AG08395 (cell line): ENCODE data around the gene ADAM11.
"Not testable (repeated sequence)": the region's sequence is repeated elsewhere in the genome, so short reads cannot be mapped to it uniquely, and the experiment has no call there.

ENCODE experiments used
- DNase-seq: peaks from one replicate; pipeline ENCODE4 v3.0.0; 2012; ENCODE audit warnings: mixed read lengths, low spot score

ADAM11 gene

DNA sequence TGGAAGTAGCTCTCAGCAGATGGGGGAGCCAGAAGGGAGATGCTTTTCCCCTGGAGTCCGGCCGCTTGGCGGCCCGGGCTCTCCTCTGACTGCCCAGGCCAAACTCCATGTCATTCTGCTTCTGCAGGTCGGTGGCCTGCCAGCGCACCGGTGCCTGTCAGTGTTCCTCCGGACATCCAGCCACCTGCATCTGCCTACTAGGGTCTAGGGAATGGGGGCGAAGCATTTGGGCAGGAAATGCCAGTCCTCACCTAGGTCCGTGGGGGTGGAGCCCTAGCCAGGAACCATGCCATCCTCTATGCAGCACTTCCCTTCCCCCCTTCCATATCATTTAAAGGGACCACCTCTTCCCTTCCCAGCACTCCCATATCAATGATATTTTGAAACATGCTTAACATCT lies 37.1 kb downstream of the ADAM11 start:
- DNase-seq: no peak

DNA sequence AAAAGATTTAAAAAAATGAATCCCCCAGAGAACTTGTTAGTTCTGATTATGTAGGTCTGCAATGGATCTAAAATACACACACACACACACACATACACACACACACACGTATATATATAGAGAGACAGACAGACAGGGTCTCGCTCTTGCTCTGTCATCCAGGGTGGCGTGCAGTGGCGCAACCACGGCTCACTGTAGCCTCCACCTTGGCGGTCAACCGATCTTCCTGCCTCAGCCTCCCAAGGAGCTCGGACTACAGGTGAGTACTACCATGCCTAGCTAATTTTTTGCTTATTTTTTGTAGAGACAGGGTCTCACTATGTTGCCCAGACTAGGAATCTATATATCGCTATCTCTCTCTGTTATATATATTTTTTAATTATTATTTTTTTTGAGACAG lies 37.9 kb downstream of the ADAM11 start:
- DNase-seq: no peak

DNA sequence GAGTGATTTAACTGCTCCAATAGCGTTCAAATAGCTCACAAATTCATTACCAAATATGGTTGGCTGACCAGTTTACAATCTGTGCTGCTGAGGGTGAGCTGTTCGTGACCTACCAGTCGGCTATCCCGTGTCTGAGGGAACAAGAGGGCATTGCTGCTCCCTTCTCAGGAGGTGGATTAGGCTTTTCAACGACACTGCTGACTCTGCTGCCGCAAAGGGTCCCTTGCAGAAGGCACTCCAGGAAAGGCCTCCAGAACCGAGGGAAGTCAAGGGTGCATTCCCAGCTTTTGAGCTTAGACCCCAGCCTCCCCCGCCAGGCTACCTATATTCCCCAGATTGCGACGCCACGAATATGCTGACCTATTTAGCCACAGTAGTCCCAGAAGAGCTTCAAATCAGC lies 39.0 kb downstream of the ADAM11 start:
- DNase-seq: no peak

DNA sequence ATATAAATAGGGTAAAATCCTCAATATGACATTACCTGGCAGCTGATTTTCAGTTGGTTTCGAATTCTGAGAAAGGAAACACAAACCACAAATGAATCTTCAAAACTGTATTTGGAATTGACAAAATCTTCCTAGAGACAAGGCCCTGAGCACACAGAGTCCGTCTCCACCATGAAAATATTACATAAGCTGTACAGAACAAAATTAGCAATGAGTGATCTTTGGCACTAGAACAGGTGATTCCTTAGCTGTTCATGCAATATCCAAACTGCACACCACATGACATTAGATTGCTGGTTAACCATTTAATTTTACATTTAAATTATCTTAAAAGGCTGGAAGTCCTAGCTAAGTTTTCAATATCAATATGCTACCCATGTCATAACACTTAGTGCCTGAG lies 39.6 kb downstream of the ADAM11 start:
- DNase-seq: no peak

DNA sequence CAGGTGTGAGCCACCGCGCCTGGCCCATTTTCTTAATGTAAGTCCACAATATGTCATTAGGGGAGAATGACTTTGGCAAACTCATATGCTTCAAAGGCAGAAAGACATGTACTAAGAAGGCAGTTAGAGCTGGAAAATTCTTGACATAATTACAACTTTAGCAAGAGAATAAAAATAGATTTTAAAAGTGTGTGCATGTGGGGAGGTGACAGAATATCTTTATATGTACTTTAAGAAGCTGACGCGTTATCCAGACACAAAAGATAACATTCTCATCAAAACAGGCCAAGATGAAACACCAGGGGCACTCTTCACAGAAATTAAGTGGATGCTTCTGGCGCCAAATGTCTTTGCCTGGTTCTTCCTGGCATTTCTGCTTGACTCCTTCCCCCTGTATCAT lies 43.1 kb downstream of the ADAM11 start:
- no peak for DNase-seq

DNA sequence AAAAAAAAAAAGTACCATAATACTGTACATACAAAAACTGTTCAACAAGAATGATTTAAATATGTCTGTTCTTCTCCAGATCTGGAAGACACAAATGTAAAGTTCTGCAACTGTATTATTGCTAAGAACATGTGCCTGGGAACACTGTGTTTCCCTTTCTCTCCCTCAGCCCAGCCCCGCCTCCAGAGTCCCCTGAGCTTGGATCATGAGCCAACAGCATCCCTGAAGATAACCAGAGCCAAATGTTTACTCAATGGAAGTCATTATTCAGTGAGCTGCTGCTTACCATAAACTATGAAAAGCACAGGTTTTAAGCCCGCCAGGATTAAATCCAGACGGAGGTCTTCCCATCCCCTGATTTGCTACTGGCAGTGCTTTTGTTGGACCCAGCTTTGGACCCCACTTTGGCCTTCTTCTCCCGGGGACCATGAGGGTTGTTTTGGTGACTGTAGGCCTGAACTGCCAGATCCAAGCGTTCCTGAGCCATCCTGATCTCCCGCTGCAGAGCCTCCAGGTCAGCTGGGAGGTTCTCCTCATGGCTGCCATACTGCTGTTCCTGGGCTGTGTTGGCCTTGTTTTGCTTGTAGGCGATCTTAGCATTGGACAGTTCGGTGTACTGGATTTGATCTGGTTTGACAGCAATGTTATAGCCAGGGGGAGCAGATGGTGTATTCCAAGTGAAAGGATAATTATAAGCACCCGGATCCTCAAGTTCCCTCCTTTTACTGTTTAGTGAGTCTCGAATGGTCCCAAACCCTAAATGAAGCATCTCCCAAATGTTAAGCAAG lies 45.7 kb downstream of the ADAM11 start:
- DNase-seq: no peak

DNA sequence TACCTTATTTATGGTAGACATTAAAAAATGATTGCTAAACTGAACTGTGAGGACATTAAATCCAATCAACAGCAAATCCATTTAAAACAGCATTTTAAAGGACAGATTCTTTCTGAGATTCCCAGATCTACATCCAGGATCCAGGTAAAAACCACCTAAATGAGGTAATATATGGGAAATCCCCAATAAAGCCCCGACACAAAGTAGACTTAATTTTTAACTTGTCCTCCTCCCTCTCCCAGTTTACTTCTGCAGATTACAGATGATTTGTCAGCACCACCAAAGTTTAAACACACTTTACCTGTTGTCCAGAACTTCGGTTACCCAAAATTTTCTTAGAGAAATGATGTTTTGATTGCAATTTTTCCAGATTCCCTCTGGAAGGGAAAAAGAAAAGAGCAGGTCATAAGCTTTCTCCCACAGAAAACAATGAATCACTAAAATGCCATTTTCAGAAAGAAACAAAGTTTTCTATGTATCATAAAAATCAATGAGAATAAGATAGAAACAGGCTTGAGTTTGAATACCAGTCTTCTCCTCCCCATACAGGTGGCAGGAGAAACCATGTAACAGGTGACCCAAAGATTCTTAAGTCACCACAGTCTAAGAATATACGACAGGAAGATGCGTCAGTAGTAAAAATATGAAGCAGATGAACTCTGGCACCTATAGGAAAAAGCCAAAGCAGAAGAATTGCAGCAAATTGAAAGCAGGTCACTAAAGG lies 48.5 kb downstream of the ADAM11 start:
- DNase-seq: no peak

DNA sequence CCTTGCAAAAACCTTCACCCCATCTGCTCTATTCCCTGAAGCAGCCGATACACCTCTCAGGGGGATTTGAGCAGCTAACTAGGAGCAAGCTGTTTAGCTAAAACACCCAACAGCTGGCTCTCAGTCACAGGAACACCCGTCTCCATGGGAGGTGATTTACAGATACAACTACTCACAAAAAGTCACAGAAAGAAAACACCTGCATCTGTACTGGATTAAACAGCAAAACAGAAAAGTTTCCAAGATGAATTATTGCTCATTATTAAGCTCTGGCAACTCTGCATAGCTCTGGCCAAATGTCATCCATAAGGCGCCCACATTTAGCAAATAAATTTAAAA lies 49.0 kb downstream of the ADAM11 start:
- DNase-seq: peak; percentile 42

DNA sequence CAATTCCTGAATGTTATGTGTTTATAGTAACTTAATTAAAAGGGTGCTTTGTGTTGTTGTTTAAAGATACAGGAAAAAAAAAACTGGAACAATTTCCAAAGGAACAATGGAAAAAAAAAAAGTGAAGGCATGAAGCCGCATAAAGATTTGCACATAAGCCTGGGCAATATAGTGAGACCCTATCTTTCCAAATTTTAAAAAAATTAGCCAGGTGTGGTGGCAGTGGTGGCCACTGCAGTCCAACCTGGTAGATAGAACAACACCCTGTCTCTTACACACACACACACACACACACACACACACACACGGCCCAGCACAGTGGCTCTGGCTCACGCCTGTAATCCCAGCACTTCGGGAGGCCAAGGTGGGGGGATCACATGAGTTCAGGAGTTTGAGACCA lies 49.4 kb downstream of the ADAM11 start:
- DNase-seq: no peak

DNA sequence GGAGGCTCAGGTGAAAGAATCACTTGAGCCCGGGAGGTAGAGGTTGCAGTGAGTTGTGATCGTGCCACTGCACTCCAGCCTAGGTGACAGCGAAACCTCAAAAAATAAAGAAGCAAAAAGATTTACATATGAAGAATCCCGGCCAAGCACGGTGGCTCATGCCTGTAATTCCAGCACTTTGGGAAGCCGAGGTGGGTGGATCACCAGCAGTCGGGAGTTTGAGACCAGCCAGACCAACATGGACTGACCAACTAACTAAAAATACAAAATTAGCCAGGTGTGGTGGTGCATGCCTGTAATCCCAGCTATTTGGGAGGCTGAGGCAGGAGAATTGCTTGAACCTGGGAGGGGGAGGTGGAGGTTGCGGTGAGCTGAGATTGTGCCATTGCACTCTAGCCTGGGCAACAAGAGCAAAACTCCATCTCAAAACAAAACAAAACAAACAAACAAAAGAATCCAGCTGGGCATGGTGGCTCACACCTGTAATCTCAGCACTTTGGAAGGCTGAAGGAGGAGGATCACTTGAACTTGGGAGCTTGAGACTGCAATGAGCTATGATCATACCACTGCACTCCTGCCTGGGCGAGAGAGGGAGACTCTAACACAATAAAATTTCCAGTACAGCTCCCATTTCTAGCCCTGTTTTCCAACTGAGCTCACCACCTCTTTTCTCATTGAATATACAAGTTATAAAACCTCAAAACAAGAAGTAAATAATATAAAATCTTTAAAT lies 50.0 kb downstream of the ADAM11 start:
- DNase-seq: not testable (repeated sequence)

DNA sequence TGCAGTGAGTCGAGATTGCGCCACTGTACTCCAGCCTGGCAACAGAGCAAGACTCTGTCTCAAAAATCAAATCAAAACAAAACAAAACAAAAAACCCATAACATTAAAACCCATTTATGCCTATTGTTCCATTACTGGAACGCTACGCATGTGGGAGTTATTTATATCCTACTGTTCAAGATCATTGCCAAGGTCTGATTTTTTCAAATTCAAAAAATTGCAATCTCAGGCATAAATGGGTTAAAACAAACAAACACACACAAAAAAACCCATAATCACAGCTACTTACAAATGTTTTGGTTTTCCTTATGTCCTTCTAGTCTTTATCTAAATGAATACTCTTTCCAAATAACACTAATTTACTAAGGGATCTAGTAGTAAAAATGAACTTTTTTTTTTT lies 53.5 kb downstream of the ADAM11 start:
- no peak for DNase-seq

DNA sequence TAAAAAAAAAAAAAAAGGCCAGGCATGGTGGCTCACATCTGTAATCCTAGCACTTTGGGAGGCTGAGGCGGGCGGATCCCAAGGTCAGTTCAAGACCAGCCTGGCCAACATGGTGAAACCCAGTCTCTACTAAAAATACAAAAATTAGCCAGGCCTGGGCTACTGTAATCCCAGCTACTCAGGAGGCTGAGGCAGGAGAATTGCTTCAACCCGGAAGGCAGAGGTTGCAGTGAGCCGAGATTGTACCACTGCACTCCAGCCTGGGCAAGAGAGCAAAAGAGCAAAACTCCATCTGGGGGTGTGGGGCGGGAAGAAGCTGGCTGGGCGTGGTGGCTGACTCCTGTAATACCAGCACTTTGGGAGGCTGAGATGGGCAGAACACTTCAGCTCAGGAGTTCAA lies 59.7 kb downstream of the ADAM11 start:
- not testable (repeated sequence) for DNase-seq

DNA sequence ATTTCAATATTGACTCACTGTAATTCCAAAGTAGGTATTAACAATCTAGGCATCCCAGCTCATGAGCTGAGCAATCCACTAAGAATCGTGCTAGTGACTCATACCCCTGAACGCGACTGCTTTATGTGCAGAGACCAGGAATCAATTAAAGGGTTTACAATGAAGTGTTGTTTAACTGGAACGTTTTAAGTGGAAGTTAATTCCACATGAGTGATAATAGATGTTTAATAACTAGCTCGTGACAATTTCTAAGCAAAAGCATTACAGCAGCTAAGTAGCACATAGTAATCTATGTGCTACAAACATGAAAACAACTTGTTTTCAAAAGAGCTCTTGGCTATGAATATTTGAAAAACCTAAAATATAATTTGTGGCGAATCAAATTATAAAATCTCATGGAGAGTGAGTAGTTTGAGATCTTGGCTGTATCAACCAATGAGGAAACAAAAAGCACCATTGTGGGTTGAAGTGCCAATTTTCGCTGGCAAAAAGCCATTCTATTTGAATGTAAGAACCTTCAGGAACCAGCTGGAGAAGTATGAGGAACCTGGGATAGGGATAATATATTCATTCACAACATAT lies 61.9 kb downstream of the ADAM11 start:
- DNase-seq: peak; percentile 89

DNA sequence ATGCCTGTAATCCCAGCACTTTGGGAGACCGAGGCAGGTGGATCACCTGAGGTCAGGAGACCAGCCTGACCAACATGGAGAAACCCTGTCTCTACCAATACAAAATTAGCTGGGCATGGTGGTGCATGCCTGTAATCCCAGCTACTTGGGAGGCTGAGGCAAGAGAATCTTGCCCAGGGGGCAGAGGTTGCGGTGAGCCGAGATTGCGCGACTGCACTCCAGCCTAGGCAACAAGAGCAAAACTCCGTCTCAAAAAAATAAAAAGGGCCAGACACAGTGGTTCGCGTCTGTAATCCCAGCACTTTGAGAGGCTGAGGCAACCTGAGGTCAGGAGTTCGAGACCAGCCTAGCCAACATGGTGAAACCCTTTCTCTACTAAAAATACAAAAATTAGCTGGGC lies 66.4 kb downstream of the ADAM11 start:
- DNase-seq: not testable (repeated sequence)

DNA sequence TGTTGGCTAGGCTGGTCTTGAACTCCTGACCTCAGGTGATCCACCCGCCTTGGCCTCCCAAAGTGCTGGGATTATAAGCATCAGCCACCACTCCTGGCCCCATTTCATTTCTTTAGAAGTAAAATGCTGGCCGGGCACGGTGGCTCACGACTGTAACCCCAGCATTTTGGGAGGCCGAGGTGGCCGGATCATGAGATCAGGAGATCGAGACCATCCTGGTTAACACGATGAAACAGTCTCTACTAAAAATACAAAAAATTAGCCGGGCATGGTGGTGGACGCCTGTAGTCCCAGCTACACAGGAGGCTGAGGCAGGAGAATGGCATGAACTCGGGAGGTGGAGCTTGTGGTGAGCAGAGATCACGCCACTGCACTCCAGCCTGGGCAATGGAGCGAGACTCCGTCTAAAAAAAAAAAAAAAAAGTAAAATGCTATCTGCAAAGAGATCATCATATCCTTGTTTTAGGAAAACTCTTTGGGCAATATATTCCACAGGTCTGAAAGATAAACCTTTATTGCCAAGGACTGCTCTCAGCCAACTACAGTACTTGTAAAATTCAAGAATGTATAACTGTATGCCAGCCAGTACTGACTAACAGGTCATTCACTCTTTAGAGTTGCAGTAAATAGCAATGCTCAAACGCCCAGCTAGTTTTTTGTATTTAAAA lies 67.5 kb downstream of the ADAM11 start:
- DNase-seq: no peak

DNA sequence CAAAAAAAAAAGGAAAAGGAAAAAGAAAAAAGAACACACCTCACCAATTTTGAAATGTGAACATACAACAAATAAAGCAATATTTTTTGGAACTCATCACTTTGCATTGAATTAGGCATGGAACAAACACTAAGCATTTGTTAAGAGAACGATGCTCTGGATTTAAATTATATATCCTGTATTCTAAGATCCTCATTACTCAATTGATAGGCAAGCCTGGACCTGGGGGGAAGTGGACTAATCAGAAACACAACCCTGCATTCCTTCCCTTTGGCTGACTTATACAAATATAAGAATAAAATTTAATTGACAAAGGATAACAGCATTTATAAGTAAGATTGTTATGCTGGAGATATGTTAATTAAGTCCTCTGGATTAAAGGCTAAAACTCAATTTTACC lies 69.1 kb downstream of the ADAM11 start:
- no peak for DNase-seq

DNA sequence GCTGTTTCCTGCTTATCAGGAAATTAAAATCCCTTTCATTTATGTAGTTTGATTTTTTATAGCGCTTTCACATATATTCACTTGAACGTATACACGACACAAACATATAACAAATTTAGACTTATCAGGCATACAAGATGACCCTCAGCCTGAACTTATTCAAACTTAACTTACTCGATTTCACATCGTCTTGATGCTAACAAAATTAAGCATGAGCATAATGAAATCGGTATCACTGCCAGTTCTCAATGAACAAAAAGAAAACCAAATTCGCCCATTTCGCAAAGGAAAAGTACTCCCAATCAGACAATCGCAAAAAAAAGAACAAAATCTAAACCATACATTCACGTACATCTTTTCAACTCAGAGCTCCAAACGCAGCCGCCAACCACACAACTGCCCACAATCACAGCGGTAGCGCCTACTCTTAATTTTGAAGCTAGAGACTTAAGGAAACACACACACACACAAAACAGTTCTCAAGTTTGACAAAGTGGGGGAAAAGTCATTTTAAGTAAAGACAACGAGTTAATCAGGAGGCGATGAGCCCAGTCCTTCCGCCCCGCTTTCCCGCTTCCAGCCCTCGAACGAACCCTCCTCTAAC lies 70.2 kb downstream of the ADAM11 start:
- DNase-seq: no peak

DNA sequence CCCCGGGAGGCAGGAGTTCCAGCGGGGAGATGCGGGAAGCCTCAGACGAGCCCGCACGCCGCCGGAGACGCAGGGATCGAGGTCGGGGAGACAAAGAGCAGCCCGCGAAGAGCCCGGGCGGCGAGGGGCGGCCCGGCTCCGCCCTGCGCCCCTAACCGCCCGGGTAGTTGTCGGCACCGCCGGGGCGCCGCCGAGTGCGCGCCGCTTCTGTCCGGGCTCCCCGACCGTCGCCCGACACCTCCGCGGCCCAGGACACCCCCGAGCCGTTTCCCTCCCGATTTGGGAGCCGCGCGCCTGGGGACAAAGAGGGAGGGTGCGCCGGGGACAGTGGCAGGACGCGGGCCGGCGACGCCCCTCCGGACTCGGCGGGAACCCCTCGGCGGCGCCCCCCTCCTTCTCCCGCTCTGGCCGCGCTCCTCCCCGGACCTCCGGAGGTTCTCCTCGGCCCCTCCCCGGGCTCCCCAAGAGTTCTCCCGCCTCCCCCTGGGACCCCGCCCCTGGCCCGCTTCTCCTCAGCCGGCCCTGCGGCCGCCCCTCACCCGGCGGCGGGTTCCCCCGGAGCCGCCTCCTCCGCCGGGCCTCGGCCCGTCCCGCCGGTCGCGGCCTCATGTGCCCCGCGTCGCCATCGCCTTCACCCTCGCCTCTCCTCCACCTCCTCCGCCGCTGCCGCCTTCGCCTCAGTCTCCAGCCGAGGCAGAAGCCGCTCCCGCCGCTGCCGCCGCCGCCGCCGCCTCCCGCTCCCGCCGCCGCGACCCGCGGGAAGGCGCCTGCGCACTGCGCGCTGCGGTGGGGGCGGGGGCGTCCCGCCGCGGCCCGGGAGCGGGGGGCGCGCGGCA lies 71.0 kb downstream of the ADAM11 start, which contains the start of gene GJC1:
GJC1 (minus strand) TSS at position 765 of the 836 bp plus-strand sequence. CDS start 24,470 bp downstream, outside the sequence.
- peak; percentile 47 for DNase-seq

DNA sequence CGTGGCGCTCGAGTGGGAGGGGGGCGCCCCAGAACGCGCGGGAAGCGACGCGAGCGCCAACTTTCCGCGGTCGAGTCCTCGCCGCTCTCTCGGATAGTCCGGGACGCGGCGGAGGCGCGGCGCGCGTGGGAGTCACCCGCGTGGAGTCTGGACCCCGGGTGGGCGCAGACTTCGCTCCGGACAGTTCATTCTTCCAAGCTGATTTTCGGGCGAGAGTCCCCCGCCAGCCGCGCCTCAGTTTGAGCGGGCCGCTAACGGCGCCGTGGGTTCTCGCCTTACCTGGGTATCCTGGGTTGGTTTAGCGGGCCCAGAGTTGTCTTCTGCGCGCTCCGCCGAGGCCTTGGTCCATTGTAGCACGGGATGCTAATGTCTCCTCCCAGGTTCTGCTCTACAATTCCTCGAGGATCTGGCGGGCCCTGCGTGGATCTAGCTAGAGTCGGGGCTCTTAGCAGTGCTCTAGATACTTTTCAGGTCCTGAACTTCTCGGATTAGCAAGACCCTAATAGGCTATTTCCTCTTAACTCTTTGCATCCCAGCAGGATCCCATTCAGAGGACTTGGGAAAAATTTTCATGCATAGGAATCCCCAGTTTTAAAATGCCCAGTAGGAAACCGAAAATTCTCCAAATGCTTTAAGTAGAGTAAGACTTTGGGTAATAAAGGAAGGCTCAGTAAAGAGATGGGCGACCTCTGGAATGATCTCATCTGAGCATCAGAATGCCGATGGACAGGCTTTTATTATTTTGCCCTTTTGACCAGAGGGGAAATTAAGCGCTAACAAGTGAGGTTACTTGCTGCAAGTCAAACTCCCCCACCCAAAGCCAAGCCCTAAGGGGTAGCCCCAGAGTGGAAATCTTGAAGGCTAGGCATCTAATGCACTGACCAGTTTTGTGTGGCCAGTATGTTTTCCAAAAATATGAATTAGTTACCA lies 71.8 kb downstream of the ADAM11 start:
- peak; percentile 23 for DNase-seq

DNA sequence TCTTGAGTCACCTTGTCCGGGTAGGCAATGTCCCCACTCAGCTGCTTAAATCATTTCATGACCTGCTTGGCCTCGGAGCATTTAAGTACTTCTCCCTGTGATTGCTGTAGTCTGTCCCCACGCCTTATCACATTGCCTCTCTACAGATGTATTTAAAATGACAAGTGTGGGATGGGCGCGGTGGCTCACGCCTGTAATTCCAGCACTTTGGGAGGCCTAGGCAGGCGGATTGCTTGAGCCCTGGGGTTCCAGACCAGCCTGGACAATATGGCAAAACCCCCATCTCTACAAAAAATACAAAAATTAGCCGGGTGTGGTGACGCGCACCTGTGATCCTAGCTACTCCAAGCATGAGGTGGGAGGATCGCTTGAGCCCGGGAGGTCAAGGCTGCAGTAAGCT lies 72.6 kb downstream of the ADAM11 start:
- no peak for DNase-seq
